Calu3 (cell line): ENCODE results near the gene RANGAP1. TPM values are rescaled to one million over a fixed set of nuclear protein-coding genes. Genes with fewer than 3 reads are reported as not detected.
A peak's percentile ranks its signal among the peaks of the same experiment; 100 is the strongest.

Experiments
- BruUV-seq: library from RNA; stranded (reverse); fragments of 400-500 nt; replicated peaks from 2 replicates; lab custom pipeline; 2021; lab: Mats Ljungman, UMichigan
- CTCF ChIA-PET: fragments of 300-600 bp; sonication (Branson Sonifier 250); formaldehyde crosslinking; loops from one replicate; lab custom pipeline; 2022; ENCODE audit warnings: antibody characterized with exemption; lab: Charles Lee
- DNase-seq: peaks from one replicate; pipeline ENCODE4 v3.0.0; 2022
- H3K27ac Mint-ChIP-seq: one replicate; pipeline ENCODE4 v1.8.0; 2022; ENCODE audit warnings: mixed read lengths; ENCODE audit not compliant: unreplicated experiment
- H3K27me3 Mint-ChIP-seq: one replicate; pipeline ENCODE4 v1.8.0; 2022; ENCODE audit warnings: mixed read lengths; ENCODE audit not compliant: unreplicated experiment
- H3K36me3 Mint-ChIP-seq: one replicate; pipeline ENCODE4 v1.8.0; 2022; ENCODE audit warnings: mild to moderate bottlenecking, moderate library complexity, mixed read lengths; ENCODE audit not compliant: insufficient read depth, unreplicated experiment
- H3K4me1 Mint-ChIP-seq: one replicate; pipeline ENCODE4 v1.8.0; 2022; ENCODE audit warnings: mild to moderate bottlenecking, low read depth, mixed read lengths; ENCODE audit not compliant: unreplicated experiment
- H3K4me3 Mint-ChIP-seq: one replicate; pipeline ENCODE4 v1.8.0; 2022; ENCODE audit warnings: mild to moderate bottlenecking, low read depth, moderate library complexity, mixed read lengths; ENCODE audit not compliant: unreplicated experiment
- H3K9me3 Mint-ChIP-seq: one replicate; pipeline ENCODE4 v1.8.0; 2022; ENCODE audit warnings: low read depth, mixed read lengths; ENCODE audit not compliant: unreplicated experiment
- CTCF ChIP-seq: fragments of 200-600 bp; IDR thresholded peaks from one replicate; pipeline ENCODE4 v1.8.0; 2022; ENCODE audit warnings: antibody characterized with exemption; ENCODE audit not compliant: unreplicated experiment
- intact Hi-C: fragments of 100-400 bp; cut with micrococcal nuclease; formaldehyde crosslinking; loops from one replicate; pipeline ENCODE4 v1.10.0; 2022; ENCODE audit not compliant: unreplicated experiment
- total RNA-seq: library from RNA; stranded (reverse); gene quantifications from 2 replicates; pipeline ENCODE4 v1.2.3, GENCODE V29; 2022

Gene RANGAP1
- total RNA-seq, 1 experiment from 2014 or later: 189 TPM

- H3K4me3 Mint-ChIP-seq: no peak overlapping the region
- H3K36me3 Mint-ChIP-seq: peaks cover 26% of the 10 kb centered on the region
- no TSS peak for BruUV-seq
- CTCF ChIA-PET: no interaction called here
- H3K9me3 Mint-ChIP-seq: peaks cover 2% of the 10 kb centered on the region
- H3K27ac Mint-ChIP-seq: no peak overlapping the region
- intact Hi-C loops: no loop called here
- no peak for DNase-seq
- no peaks in the 10 kb centered on the region for H3K27me3 Mint-ChIP-seq
- no peak for TF ChIP-seq CTCF
- H3K4me1 Mint-ChIP-seq: peaks cover 8% of the 10 kb centered on the region
Measured at GRCh38 chr22:41215926-41216325, 70.1 kb downstream of the RANGAP1 start.

GRCh38 chr22:41215409-41215808, 70.6 kb downstream of the RANGAP1 start:
- peaks cover 21% of the 10 kb centered on the region for H3K36me3 Mint-ChIP-seq
- no peaks in the 10 kb centered on the region for H3K27me3 Mint-ChIP-seq
- intact Hi-C loops: no loop called here
- H3K4me3 Mint-ChIP-seq: no peak overlapping the region
- no peak for TF ChIP-seq CTCF
- peaks cover 8% of the 10 kb centered on the region for H3K4me1 Mint-ChIP-seq
- no TSS peak for BruUV-seq
- DNase-seq: no peak
- H3K9me3 Mint-ChIP-seq: peaks cover 2% of the 10 kb centered on the region
- CTCF ChIA-PET: no interaction called here
- H3K27ac Mint-ChIP-seq: no peak overlapping the region

GRCh38 chr22:41206719-41207118, 79.3 kb downstream of the RANGAP1 start:
- Mint-ChIP-seq H3K27me3 (peaks cover 17% of the 10 kb centered on the region), H3K4me3 (no peak overlapping the region), H3K36me3 (peaks cover 20% of the 10 kb centered on the region), H3K9me3 (no peaks in the 10 kb centered on the region), H3K27ac (no peak overlapping the region), H3K4me1 (peaks cover 17% of the 10 kb centered on the region)
- intact Hi-C loops: no loop called here
- CTCF ChIA-PET: interaction anchor here (0.6 kb wide), 1 partner anchor 272 kb away, joined by 5 read pairs; no protein-coding TSS in a partner anchor
- DNase-seq: no peak
- BruUV-seq: TSS peak; percentile 33
- TF ChIP-seq CTCF: no peak

GRCh38 chr22:41204992-41205900, 80.7 kb downstream of the RANGAP1 start, which contains the start of gene L3MBTL2:
TSS of gene L3MBTL2 (plus strand) at chr22:41205312. CDS start at chr22:41205363, 51 bp downstream.
- DNase-seq: peak; percentile 99
- H3K4me3 Mint-ChIP-seq: peak within 1 kb of the TSS; percentile 93
- CTCF ChIA-PET: interaction anchor here (0.6 kb wide), 1 partner anchor 176 kb away, joined by 5 read pairs; no protein-coding TSS in a partner anchor
- TF ChIP-seq CTCF: no peak
- peaks cover 19% of the 10 kb centered on the region for H3K36me3 Mint-ChIP-seq
- H3K27ac Mint-ChIP-seq: peak within 1 kb of the TSS; percentile 98
- no peaks in the 10 kb centered on the region for H3K9me3 Mint-ChIP-seq
- intact Hi-C loops: no loop called here
- TSS peak; percentile 83 for BruUV-seq
- peaks cover 24% of the 10 kb centered on the region for H3K4me1 Mint-ChIP-seq
- H3K27me3 Mint-ChIP-seq: peaks cover 17% of the 10 kb centered on the region
